Measurements from ENCODE around the gene FOXL2.

Gene FOXL2

GRCh38 chr3:138949002-138949418, 2.1 kb upstream of the FOXL2 start:
- no peak for ATAC-seq
- TF ChIP-seq ZNF8 (CRISPR knock-in tag; IDR thresholded peaks at IDR 0.05) (no peak), SNAI2 (CRISPR knock-in tag; IDR thresholded peaks at IDR 0.05) (no peak), ARNTL (CRISPR knock-in tag; IDR thresholded peaks at IDR 0.05; ENCODE audit: borderline replicate concordance, low read depth) (no peak), PATZ1 (CRISPR knock-in tag; IDR thresholded peaks at IDR 0.05; ENCODE audit: borderline replicate concordance) (no peak), ZNF70 (CRISPR knock-in tag; IDR thresholded peaks at IDR 0.05) (no peak), BACH2 (CRISPR knock-in tag; IDR thresholded peaks at IDR 0.05; ENCODE audit: borderline replicate concordance) (no peak), ZFP30 (CRISPR knock-in tag; IDR thresholded peaks at IDR 0.05) (no peak), TOX (CRISPR knock-in tag; IDR thresholded peaks at IDR 0.05; ENCODE audit: borderline replicate concordance) (no peak), CSDC2 (CRISPR knock-in tag; IDR thresholded peaks at IDR 0.05) (no peak)

- no peak for TF ChIP-seq ARNTL (CRISPR knock-in tag; IDR thresholded peaks at IDR 0.05; ENCODE audit: borderline replicate concordance, low read depth)
- TF ChIP-seq ESRRG (CRISPR knock-in tag; IDR thresholded peaks at IDR 0.05): no peak
- no peak for TF ChIP-seq TSHZ2 (CRISPR knock-in tag; IDR thresholded peaks at IDR 0.05)
- no peak for TF ChIP-seq ZNF70 (CRISPR knock-in tag; IDR thresholded peaks at IDR 0.05)
- no peak for TF ChIP-seq SNAI2 (CRISPR knock-in tag; IDR thresholded peaks at IDR 0.05)
- TF ChIP-seq CSDC2 (CRISPR knock-in tag; IDR thresholded peaks at IDR 0.05): no peak
- TF ChIP-seq TCF4 (CRISPR knock-in tag; IDR thresholded peaks at IDR 0.05; ENCODE audit: borderline replicate concordance): no peak
- no peak for TF ChIP-seq ZC3H10 (CRISPR knock-in tag; IDR thresholded peaks at IDR 0.05)
- no peak for TF ChIP-seq POU6F1 (CRISPR knock-in tag; IDR thresholded peaks at IDR 0.05; ENCODE audit: borderline replicate concordance, low read depth)
- no peak for TF ChIP-seq ISL1 (CRISPR knock-in tag; IDR thresholded peaks at IDR 0.05)
- no peak for TF ChIP-seq CREB5 (CRISPR knock-in tag; IDR thresholded peaks at IDR 0.05; ENCODE audit: low read depth)
- no peak for ATAC-seq
Measured at GRCh38 chr3:138948371-138949001, 1.5 kb upstream of the FOXL2 start.

- no peak for TF ChIP-seq ZNF8 (CRISPR knock-in tag; IDR thresholded peaks at IDR 0.05)
- no peak for ATAC-seq
Measured at GRCh38 chr3:138947495-138948121, 671 bp upstream of the FOXL2 start.

GRCh38 chr3:138945709-138946662, 951 bp downstream of the FOXL2 start:
- no peak for ATAC-seq
- no peak for TF ChIP-seq ARNTL (CRISPR knock-in tag; IDR thresholded peaks at IDR 0.05; ENCODE audit: borderline replicate concordance, low read depth)
- no peak for TF ChIP-seq RARB (CRISPR knock-in tag; IDR thresholded peaks at IDR 0.05)
- no peak for TF ChIP-seq CSRNP3 (CRISPR knock-in tag; IDR thresholded peaks at IDR 0.05)
- no peak for TF ChIP-seq PATZ1 (CRISPR knock-in tag; IDR thresholded peaks at IDR 0.05; ENCODE audit: borderline replicate concordance)
- TF ChIP-seq ZNF8 (CRISPR knock-in tag; IDR thresholded peaks at IDR 0.05): no peak
- no peak for TF ChIP-seq BACH2 (CRISPR knock-in tag; IDR thresholded peaks at IDR 0.05; ENCODE audit: borderline replicate concordance)
- TF ChIP-seq ZNF565 (CRISPR knock-in tag; conservative IDR thresholded peaks at IDR 0.05; ENCODE audit: low read depth): no peak
- no peak for TF ChIP-seq CSDC2 (CRISPR knock-in tag; IDR thresholded peaks at IDR 0.05)
- no peak for TF ChIP-seq PPARA (CRISPR knock-in tag; IDR thresholded peaks at IDR 0.05; ENCODE audit: borderline replicate concordance)
- no peak for TF ChIP-seq TOX (CRISPR knock-in tag; IDR thresholded peaks at IDR 0.05; ENCODE audit: borderline replicate concordance)
